ENCODE measurements around the gene COL4A2.

Gene COL4A2

GRCh38 chr13:110447058-110447511 lies 140.0 kb downstream of the COL4A2 start:
- TF ChIP-seq EZH2phosphoT487 (IDR thresholded peaks at IDR 0.05; ENCODE audit: low read length) (no peak), CTCF (IDR thresholded peaks at IDR 0.05; ENCODE audit: low read length) (no peak), EZH2 (optimal IDR thresholded peaks at IDR 0.05; ENCODE audit: low read depth, low read length) (no peak)
- Histone ChIP-seq H3K4me2 (ENCODE audit: low read depth, low read length) (no peak overlapping the region), H3F3A (ENCODE audit: insufficient read depth, low read length) (no peaks in the 10 kb centered on the region), H3K9me2 (replicated peaks; ENCODE audit: insufficient read depth, low read length) (no peaks in the 10 kb centered on the region), H3K4me1 (ENCODE audit: low read length) (no peaks in the 10 kb centered on the region), H3K79me2 (ENCODE audit: low read length) (no peaks in the 10 kb centered on the region), H3K9ac (ENCODE audit: low read length) (no peak overlapping the region), H3K9me3 (replicated peaks; ENCODE audit: insufficient read depth, low read length) (no peaks in the 10 kb centered on the region), H3K36me3 (replicated peaks; ENCODE audit: insufficient read depth, low read length) (no peaks in the 10 kb centered on the region), H3K27me3 (replicated peaks; ENCODE audit: insufficient read depth, low read length) (no peaks in the 10 kb centered on the region), H4K20me1 (ENCODE audit: insufficient read depth, low read length) (no peaks in the 10 kb centered on the region), H3K27ac (ENCODE audit: low read length) (no peak overlapping the region), H3K4me3 (ENCODE audit: low read length) (no peak overlapping the region), H2AFZ (ENCODE audit: low read length) (no peak overlapping the region)
- DNase-seq: no peak

GRCh38 chr13:110447801-110448200 lies 140.7 kb downstream of the COL4A2 start:
- TF ChIP-seq EZH2phosphoT487 (IDR thresholded peaks at IDR 0.05; ENCODE audit: low read length) (no peak), EZH2 (optimal IDR thresholded peaks at IDR 0.05; ENCODE audit: low read depth, low read length) (no peak), CTCF (IDR thresholded peaks at IDR 0.05; ENCODE audit: low read length) (no peak)
- Histone ChIP-seq H3K9me3 (replicated peaks; ENCODE audit: insufficient read depth, low read length) (no peaks in the 10 kb centered on the region), H3K27me3 (replicated peaks; ENCODE audit: insufficient read depth, low read length) (no peaks in the 10 kb centered on the region), H3K4me2 (ENCODE audit: low read depth, low read length) (no peak overlapping the region), H3K36me3 (replicated peaks; ENCODE audit: insufficient read depth, low read length) (no peaks in the 10 kb centered on the region), H2AFZ (ENCODE audit: low read length) (no peak overlapping the region), H3K4me3 (ENCODE audit: low read length) (no peak overlapping the region), H3F3A (ENCODE audit: insufficient read depth, low read length) (no peaks in the 10 kb centered on the region), H3K27ac (ENCODE audit: low read length) (no peak overlapping the region), H3K4me1 (ENCODE audit: low read length) (no peaks in the 10 kb centered on the region), H4K20me1 (ENCODE audit: insufficient read depth, low read length) (no peaks in the 10 kb centered on the region), H3K79me2 (ENCODE audit: low read length) (no peaks in the 10 kb centered on the region), H3K9me2 (replicated peaks; ENCODE audit: insufficient read depth, low read length) (no peaks in the 10 kb centered on the region), H3K9ac (ENCODE audit: low read length) (no peak overlapping the region)
- DNase-seq: no peak

GRCh38 chr13:110448230-110448629 lies 141.1 kb downstream of the COL4A2 start:
- H3K4me2 ChIP-seq (ENCODE audit: low read depth, low read length): no peak overlapping the region
- H3F3A ChIP-seq (ENCODE audit: insufficient read depth, low read length): no peaks in the 10 kb centered on the region
- no peaks in the 10 kb centered on the region for H3K9me3 ChIP-seq (replicated peaks; ENCODE audit: insufficient read depth, low read length)
- no peak overlapping the region for H3K4me3 ChIP-seq (ENCODE audit: low read length)
- no peak overlapping the region for H2AFZ ChIP-seq (ENCODE audit: low read length)
- H3K79me2 ChIP-seq (ENCODE audit: low read length): no peaks in the 10 kb centered on the region
- no peaks in the 10 kb centered on the region for H3K4me1 ChIP-seq (ENCODE audit: low read length)
- no peaks in the 10 kb centered on the region for H3K9me2 ChIP-seq (replicated peaks; ENCODE audit: insufficient read depth, low read length)
- H3K36me3 ChIP-seq (replicated peaks; ENCODE audit: insufficient read depth, low read length): no peaks in the 10 kb centered on the region
- H3K27ac ChIP-seq (ENCODE audit: low read length): no peak overlapping the region
- H4K20me1 ChIP-seq (ENCODE audit: insufficient read depth, low read length): no peaks in the 10 kb centered on the region
- H3K9ac ChIP-seq (ENCODE audit: low read length): no peak overlapping the region
- TF ChIP-seq EZH2phosphoT487 (IDR thresholded peaks at IDR 0.05; ENCODE audit: low read length): no peak
- no peak for TF ChIP-seq CTCF (IDR thresholded peaks at IDR 0.05; ENCODE audit: low read length)
- no peak for TF ChIP-seq EZH2 (optimal IDR thresholded peaks at IDR 0.05; ENCODE audit: low read depth, low read length)
- no peak for DNase-seq
- H3K27me3 ChIP-seq (replicated peaks; ENCODE audit: insufficient read depth, low read length): no peaks in the 10 kb centered on the region

Measured in MM.1S (cell line).